GM18868 (cell line): ENCODE data around the gene INMT.

ENCODE experiments used
- ATAC-seq: cut with Tn5 transposase; IDR thresholded peaks from one replicate; pipeline ENCODE4 v1.9.1; 2021; ENCODE audit warnings: mild to moderate bottlenecking, moderate library complexity; ENCODE audit not compliant: unreplicated experiment

The INMT gene

DNA sequence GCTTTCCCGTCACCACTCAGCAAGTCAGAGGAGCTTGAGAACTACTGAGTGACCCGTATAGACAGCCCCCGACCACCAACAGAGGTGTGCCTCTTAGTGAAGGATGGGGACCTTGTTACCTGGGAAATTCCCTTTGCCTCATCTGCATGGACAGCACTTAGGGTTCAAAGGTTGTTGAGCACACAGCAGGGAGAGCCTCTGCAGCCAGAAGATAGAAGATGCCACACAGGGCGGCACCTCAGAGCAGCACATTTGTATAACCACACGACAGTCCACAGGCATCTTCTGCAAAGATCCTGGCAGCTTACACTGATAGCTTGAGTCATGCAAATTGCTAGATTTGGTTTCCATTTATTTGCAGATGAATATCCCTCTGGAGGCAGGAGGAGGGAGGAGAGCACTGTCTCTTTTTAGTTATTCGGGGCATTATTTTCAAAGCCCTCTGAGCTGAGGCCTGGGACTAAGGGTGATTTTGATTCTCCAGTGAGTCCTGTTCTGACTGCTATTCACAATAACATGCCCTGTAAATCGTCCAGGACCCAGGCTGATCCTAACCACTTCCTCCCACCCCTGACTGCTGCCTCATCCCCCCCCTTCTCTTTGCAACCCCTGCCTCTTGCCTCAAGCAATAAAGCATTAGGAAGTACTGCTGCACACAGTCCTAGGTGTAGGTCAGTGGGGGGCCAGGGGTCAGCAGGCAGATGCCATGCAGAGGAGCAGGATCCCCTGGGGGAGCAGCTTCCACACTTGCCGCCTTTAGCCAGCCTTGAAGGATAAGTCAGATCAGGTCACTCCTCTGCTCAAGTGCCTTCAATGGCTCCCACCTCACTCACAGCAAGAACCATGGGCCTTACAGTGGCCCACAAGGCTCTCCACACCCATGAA is 24.6 kb upstream of the INMT start:
- peak; percentile 70 for ATAC-seq

DNA sequence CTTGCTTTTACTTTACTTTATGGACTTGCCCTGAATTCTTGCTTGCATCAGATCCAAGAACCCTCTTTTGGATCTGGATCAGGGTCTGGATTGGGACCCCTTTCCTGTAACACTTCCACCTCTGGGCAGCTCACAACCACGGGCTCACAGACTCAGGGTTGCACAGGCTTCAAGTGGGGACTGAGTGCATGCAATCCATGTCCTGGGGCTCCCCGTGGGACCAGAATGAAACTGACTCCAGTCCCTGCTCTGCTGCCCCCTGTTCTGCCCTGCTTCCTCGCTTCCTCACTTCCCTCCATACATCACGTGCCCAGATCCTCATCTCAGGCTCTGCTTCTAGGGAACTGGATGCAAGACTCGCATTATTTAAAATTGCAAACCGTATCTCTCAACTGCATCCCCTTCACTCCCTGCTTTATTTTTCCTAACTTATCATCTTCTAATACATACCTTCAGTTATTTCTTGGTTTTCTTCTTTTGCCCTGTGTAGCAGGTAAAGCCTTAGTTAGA is 23.3 kb upstream of the INMT start:
- ATAC-seq, result no peak

DNA sequence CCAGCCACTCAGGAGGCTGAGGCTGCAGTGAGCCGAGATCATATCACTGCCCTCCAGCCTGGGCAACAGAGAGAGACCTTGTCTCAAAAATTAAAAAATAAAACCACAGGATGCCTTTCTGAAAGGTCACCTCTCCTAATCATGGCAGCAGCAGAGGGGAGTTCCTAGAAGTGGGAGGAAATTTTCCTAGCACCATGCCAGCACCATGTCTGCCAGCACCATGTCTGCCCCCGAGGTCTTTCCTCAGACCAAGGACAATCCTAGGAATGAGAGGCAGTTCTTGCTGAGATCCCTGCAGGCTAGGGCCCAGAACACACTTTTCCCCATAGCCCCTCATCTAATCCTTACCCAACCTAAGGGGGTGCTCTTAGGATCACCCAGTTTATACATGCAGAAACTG is 22.3 kb upstream of the INMT start:
- no peak for ATAC-seq

DNA sequence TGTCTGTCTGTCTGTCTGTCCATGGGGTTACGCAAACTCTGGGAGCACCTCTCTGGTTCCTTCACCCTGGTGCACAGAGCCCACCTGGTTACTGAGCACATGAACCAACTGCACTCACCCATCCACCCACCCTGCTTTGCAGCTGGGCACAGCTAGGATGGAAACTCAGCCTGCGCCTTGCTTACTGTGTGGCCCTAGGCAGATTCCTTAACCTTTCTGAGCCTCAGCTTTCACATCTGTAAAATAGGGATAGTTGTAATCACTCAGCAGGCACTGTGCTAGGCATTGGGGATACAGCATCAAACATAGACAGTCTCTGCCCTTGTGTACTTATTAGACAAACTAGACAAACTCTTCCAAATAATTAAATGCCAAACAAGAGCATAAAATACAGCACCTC is 21.8 kb upstream of the INMT start:
- ATAC-seq, result no peak

DNA sequence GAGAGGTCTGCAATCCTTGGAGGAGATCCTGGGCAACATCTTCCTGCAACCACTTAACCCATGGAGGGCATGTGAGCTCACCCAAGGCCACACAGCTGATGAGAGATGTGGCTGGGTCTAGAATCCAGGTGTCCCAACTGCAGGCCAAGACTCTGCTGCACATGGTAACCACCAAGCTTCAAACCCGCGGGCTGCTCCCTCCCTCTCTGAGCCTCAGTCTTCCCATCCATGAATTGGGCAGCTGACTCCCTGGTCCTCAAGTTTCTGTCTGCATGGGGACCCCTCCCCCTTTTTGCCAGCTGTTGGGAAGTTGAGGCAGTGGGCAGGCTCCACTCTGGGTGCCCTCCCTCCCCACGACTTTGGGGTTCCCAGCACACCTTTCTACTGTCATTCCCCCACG is 20.9 kb upstream of the INMT start:
- no peak for ATAC-seq

DNA sequence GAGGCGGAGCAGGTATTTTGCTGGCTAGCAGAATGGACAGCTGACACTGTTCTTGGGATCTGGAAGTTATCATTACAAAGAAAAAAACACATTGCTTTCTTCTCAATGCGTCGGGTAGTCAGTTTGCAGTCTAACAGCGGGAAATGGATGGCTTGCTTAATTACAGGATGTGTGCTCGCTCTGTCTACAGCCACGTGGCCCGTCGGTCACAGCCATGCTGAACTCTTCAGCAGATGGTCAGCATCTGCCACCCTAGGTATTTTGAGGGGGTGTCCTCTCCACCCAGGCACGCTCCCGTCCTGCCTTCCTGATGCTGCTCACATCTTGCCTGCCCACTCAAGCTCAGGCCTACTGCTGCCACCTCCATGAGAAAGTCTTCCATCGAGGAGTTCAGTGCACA is 20.4 kb upstream of the INMT start:
- ATAC-seq, result no peak

DNA sequence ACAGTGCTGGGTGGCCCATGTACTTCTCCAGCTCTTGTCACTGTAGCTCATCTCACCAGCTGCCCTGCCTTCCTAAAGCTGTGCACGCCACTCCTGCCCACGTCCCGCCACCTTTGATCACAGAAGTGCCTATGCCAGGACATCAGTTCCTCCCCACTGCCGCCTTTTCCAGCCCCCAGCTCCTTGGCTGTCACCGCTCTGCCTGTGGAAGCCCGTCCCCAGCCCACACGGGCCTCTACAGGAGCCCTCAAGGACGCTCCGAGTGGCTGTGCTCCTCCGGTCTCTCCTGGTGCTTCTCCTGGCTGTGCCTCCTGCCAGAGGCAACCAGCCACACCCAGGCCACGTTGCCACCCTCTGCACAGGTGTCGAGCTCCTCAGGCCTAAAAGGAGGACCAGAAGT is 19.3 kb upstream of the INMT start:
- ATAC-seq, result no peak

DNA sequence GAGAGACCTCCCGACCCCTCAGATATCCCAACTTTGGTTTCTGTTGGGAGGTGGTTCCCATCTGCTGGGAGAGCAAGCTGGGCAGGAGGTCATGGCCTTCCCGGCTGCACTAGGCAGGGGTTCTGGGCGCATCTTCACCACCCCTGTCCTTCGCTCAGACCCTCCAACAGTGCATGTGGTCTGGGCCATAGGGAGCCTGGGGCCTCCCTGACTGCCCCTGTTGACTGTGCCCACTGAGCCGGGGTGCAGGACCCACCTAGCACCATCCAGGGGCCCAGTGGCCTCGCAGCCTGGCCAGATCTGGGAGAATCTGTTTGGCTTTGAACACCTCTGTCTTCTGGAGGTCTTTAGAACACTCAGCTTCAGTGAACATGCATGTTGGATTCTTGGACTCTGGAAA is 18.7 kb upstream of the INMT start:
- no peak for ATAC-seq

DNA sequence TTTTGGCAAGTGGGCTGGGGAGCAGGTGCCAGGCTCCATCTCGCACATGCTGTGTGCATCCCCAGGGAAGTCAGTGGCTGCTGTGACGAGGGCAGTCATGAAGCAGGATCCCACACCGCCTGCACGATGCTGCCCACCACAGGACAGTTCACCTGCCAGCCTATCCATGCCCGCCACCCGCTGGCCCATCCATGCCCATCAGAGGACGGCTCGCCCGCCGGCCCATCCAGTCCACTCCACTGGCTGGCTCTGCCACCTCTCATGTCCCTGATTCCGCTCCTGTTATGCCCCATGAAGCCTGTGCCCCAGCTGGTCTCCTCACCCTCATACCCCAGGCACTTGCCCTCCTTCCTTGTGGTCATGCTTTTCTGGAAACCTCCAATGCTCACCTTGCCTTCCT is 18.2 kb upstream of the INMT start:
- no peak for ATAC-seq

DNA sequence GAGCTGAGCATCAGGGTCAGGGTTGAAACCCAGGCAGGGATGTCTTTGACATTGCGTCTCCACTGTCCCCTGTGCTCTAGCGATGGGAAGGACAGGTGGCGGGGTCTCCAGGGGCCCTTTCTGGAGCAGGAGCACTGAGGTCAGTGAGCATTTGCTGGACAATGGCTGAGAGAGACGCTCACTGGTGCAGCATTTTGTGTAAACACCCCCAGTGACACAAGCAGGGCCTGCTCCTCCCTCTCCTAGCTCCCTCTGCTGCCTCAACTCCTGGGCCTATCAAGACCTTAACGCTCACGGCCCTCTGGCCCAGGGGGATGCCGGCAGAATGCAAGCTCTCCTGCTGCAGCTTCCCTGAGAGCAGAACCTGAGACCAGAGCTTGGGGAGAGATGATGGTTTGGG is 17.4 kb upstream of the INMT start:
- no peak for ATAC-seq

DNA sequence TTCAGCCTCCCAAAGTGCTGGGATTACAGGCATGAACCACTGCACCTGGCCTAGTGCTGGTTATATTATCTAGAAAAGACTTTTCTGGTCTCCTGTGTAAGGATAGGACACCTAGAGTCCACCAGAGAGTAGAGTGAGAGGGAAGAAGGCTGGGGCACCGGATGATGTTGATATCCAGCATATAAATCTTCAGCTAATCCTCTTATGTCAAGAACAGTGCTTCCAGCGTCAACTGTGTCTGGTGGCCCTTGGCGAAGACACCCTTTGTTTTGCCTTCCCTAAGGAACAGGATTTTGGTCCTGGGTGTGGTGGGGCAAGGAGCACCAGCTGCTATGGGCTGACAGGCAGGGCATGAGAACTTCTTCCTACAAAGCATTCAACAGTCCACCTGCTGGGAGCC is 16.3 kb upstream of the INMT start:
- no peak for ATAC-seq

DNA sequence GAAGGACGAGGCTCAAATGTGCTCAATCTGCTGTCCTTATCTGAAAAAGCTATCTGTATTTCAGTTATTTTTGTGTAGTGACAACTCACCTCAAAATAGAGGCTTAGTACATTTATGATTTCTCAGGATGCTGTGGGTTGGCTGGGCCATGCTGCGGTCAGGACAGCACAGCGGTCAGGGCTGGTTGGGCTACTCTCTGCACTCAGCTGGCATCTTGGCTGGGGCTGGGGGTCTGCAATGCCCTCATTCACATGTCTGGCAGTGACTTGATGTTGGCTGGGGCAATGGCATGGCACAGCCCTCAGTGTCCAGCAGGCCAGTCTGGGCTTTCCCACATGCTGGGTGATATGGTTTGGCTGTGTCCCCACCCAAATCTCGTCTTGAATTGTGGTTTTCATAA is 15.6 kb upstream of the INMT start:
- no peak for ATAC-seq

DNA sequence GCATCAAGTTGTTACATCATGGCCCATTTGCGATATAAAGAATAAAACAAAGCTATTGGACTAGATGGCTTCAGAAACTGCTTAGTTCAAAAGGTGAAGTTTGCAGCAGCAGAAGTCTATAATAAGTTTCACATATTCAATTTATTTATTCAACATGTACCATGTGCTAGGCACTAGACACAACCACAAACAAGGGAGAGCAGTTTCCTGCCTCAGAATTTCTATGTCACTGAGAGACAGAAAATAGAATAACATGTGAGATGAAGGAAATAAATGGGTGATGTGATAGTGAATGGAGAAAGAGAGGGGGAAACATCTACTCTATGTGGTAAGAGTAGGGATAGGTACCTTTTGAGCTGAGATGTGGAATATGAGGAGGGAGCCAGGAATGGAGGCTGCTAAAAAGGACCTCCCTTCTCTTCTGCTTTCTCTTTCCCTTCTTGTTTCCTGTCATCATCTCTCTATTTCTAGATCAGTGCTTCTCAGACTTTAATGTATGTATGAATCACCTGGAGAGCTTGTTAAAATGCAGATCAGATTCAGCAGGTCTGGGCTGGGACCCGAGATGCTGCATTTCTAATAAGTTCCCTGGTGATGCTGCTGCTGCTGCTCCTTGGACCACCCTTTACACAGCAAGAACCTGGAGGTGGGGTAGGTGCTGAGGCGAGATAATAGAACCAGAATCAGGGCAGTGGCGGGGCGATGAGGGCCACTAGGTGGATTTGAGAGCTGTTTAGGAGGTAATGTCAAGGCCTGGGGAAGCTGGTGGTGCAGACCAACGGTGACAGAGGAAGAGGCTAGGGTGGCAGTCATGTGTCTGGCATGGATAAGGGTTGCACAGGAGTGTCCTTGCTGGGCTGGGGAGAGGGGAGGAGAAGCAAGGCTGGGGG is 13.7 kb upstream of the INMT start:
- no peak for ATAC-seq

DNA sequence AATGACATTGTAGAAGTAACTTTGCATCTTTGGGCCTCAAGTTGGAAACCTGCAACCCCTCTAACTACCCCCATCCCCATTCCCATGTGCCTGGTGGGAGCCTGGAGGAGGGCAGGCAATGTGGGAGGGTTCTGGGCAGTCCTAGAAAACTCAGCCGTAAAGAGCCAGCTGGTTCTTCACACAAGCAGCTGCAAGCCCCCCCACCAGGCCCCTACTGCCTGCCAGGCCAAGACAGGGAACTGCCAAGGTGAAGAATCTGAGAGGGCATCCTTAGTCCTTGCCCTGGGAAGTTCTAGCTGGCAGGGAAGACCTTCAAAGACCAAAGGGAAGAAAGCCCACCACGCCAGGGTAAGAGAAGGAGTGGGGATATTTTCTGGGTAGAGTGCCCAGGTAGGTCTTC is 12.2 kb upstream of the INMT start:
- ATAC-seq, result no peak

DNA sequence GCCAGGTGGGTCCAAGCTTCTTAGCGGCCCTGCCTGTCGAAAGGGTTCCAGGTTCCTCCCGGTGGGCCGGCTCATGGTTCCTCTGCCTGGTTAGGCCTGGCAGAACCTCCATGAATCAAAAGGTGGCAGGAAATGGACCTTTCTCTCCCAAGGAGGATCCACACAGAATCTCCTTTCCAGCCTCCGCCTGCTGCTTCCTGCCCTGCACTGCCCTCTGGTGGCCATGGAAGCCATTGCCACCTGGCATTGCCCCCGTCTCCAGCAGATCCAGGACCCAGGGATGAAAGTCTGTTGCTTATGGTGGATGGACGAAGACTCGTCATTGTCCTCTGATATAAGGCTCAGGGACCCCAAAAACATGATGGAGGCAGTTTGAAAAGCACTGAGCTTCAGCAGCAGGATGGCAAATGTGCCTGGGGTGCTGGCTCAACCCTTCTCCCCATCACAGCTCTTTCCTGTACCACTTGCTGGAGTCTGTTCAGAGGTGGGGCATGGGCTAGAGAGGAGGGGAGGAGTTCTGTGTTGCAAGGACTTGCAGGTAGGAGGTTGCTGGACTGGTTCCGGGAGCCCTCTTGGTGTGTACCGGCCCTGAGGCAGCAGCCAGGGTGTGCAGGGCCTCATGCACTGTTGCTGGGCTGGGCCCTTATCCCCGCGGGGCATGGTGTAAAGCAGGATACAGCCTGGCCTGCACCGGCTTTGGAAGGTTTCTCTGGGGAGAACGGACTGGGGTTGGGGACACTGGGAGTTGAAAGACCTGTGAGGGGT is 11.3 kb upstream of the INMT start:
- peak; percentile 68 for ATAC-seq

DNA sequence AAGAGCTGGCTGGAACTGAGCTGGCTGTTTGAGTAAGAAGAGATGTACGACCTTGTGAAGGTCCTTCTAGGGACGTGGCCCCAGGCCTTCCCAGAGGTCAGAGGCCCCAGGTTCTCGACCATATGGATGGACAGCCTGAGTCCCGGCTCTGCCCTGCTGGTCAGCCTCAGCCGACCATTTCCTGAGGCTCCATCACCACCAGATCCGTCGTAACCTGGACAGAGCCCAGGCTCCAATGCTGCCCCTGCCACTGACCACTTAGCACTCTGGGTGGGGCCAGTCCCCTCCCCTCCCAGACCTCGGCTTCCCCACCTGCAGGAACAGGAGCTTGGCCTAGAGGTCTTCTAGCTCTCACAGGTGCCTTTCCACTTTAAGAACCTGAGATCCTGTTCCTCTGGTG is 10.6 kb upstream of the INMT start:
- no peak for ATAC-seq

DNA sequence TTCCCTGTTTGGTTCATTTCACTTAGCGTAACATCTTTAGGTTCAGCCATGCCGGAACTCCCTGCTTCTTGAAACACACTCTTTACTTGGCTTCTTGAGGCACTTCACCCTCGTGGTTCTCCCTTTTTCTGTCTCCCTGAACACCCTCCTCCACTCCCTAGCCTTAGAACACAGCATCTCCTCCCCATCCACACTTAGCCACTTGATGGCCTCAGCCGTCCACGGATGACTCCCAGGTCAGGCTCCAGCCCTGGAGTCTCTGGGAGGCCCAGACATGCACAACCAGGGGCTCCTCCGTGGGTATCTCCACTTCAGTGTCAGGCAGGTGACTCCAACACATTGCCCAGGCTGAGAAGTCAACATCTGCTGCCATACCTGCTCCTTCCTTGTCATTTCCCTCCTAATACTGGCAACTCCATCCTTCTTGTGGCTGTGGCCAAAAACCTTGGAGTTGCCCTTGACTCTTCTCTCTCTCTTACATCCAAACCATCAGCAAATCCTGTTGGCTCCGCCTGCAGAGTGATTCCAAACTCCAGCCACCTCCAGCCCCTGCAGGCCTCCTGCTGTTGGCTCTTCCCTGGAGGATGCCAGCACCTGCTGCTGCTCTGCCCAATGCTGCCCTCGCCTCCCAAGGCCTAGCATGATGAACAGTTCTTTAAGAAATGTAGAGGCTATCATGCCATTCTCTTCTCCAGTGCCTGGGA is 8.4 kb upstream of the INMT start:
- ATAC-seq, result no peak

DNA sequence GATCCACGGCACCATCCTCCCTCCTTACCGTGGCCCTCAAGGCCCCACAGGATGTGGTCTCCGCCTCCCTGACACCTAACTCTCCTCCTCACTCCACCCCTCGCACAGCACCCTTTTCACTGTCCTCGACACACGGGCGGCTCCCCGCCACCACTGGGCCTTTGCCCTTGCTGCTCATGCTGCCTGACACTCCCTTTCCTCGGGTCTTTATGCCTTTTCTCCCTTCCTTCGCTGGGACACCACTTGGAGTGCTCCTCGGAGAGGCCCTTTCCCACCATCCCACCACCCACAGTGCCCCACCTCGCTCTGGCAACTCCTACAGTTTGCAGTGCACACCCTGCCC is 7.9 kb upstream of the INMT start:
- ATAC-seq, result no peak

DNA sequence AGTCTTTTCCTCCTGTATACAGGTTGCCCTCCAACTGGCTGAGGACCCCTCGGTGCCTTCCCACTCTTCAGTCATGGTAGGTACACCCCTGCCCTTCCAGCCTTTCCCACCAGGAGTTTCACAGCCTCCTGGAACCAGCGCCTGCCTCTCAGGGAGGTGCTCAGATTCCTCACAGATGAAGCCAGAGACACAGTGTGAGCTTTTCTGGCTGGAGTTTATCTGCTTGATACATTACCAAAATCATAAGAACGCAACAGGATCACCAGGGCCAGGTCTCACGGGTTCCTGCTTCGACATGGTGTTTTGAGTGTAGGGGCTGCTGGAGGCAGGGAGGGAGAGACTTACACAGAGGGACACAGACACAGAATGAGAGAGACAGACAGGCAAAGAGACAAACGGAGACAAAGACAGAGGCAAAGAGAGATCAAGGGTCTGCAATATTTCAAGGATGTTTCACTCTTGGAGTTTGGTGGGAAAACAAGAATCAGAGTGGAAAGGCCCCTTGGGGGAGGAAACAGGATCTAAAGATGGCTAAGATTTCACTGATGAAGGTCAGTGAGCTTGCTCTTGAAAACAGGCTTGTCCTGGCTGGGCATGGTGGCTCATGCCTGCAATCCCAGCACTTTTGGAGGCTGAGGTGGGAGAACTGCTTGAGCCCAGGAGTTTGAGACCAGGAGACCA is 6.5 kb upstream of the INMT start:
- ATAC-seq, result no peak

DNA sequence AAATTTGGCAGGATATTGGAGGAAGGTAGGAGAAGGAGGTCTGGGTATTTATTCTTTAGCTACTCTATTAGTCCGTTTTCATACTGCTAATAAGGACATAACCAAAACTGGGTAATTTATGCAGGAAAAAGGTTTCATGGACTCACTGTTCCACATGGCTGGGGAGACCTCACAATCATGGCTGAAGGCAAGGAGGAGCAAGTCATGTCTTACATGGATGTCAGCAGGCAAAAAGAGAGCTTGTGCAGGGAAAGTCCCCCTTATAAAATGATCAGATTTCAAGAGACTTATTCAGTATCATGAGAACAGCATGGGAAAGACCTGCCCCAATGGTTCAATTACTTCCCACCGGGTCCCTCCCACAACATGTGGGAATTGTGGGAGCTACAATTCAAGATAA is 1.9 kb upstream of the INMT start:
- no peak for ATAC-seq
